Adipose tissue (tissue), 3 donors: Measurements from ENCODE around the gene AGBL3. TPM values are rescaled to one million over a fixed set of nuclear protein-coding genes. Genes with fewer than 3 reads are reported as not detected.
A peak's percentile ranks its signal among the peaks of the same experiment; 100 is the strongest.

Experiments
- H3K27ac ChIP-seq: one replicate; pipeline ENCODE4 v1.5.1; 2013; ENCODE audit warnings: low read depth, low read length
- WGBS, 3 donors: extraction: QIAGEN DNeasy Blood & Tissue Kit; methylation state at CpG; one replicate each; pipeline ENCODE4 v1.1.7; 2013; 5-methylcytosine and 5-hydroxymethylcytosine counted together
- polyA plus RNA-seq, 3 donors: library from polyadenylated mRNA; stranded (reverse); fragments of 200-250 nt; gene quantifications; one replicate each; pipeline ENCODE4 v1.2.3, GENCODE V29; 2013
- donor health status: healthy with polysubstance abuse.
- donor health status: Bipolar disorder and iron deficiency.
- donor health status: healthy.

AGBL3 gene
- 1 to 10 TPM in 2 of 3 donors, under 1 TPM in 1; 0.90 to 1.1 (median 1.1) TPM for polyA plus RNA-seq

DNA sequence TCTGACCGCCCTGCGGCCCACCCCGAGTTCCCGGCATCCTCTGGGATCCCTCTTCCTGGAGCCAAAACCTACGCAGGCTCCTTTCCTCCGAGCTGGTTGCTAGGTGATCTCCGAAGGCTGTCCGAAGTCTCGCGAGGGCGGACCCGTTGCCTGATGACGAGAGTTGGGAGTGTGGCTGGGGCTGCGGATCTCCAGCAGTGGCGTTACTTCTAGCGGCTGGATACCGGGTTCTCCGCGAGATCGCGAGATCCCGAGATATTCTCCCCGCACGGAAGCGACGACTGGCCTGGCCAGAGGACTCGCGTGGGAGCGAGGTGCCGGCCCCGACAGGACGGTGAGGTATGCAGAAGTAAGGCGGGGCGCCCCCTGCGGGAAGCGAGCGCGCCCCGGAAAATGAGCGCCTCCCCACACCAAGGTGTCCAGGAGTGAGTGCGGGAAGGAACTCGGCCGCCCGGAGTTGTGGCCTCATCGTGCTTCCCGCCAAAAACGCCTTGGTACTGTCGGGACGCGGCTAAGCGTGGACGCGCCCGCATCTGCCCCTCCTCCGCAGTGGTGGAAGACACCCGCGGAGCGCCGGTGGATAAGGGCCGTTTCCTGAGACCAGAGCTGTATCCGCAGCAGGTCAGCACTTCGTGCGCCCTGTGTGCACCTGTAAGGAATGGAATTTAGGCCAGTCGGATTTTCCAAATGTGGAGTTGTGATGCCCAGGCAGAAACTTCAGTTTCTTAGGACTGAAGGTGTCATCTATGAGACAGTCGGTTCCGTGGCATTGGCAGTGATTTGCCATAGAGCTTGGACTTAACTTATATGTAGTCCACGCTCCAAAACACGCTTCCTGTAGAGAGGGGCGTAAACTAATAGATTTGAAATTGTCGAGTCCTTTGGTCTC, at the start of gene AGBL3:
Gene AGBL3, plus strand, starts transcription at position 146 of the 889 bp plus-strand sequence. CDS start 1,426 bp downstream, outside the sequence.
- peak within 1 kb of the TSS; percentile 0 for H3K27ac ChIP-seq
- WGBS, 3 donors: 0 to 1% (median 0%) methylated on average over 68 to 70 of the region's 70 CpGs

DNA sequence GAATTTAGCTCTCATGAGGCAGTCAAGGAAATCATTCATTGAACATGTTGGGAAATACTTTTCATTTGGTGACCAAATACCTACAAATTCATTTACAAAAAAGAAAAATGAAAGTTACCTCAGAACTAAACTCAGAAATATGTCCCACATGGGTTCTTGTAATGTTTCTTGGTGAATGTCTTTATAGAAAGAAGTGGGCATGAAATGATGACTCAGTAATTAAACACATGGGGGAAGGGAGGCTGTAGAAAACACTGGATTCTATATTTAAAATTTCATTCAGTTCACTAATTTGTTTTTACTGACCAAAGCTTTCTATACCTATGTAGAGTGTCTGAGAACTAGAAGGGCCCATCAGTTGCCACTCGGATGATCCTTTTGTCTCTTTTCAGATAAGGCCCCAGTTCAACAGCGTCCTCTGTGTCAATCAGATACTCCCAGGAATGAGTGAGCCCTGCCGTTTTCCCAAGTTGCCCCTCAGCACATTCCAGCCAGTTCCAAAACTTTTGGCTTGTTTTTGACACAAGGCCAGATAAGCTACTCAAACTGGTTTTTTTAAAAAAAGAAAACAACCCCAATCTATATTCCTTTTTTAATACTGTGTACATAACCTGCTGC, 49.3 kb upstream of the AGBL3 start:
- no peak overlapping the region for H3K27ac ChIP-seq
- WGBS, 3 donors: 56 to 80% (median 80%) methylated on average over 3 of the region's 3 CpGs

DNA sequence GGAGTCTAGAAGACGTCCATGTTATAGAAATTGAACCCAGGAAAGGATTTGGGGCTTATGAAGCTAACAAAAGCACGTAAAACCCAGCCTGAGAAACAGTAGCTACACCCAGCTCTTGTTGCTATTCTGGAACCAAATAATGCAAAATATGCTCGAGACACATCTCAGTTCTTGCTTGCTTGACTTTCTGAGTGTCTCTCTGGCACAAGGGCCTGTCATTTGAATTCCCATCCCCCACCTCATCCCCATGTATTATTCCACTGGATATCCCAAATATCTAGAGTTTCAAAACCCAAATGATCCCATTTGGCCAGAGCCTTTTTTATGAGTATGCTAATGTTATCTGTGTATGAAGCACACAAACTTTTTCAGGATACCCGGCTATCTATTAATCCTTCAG, 48.2 kb upstream of the AGBL3 start:
- 83 to 87% (median 84%) methylated on average over 4 of the region's 4 CpGs for WGBS, 3 donors
- H3K27ac ChIP-seq: no peak overlapping the region

DNA sequence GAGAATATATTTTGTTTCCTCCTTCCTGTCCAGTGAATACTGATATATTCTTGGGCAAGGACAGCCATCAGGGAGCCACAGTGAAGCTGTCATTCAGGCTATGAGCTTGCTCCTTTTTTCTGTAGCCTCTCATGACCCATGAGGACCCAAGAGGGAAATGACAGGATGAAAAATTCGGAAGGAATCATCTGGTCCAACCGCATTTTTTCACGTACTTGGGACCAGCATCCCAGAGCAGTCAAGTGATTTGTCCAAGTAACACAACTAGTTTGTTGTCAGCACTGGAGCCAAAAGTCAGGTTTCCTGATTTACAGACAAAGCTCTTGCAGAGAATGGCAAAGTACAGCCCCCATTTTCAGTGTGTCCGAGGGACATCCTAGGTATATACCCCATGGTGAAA, 47.2 kb upstream of the AGBL3 start:
- H3K27ac ChIP-seq: no peak overlapping the region
- WGBS, 3 donors: 62 to 79% (median 73%) methylated on average over 4 of the region's 4 CpGs

DNA sequence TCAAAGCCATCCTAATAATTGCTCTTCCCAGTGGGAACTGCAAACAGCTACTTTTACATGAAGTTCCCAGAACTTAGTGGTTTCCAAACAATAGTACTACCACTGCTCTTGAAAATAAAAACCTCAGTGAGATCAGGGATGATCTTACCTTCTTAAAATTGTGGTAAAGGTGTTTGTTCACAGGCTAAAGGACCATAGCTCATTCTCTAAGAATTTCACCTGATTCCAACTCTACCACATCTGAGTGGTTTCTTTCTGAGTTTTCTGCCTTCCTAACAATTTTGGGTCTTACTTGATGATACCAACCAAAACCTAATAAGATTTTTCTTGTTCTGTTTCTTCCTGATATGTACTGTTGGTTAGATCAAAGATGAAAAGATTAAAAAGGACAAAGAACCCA, 45.6 kb upstream of the AGBL3 start:
- no peak overlapping the region for H3K27ac ChIP-seq

DNA sequence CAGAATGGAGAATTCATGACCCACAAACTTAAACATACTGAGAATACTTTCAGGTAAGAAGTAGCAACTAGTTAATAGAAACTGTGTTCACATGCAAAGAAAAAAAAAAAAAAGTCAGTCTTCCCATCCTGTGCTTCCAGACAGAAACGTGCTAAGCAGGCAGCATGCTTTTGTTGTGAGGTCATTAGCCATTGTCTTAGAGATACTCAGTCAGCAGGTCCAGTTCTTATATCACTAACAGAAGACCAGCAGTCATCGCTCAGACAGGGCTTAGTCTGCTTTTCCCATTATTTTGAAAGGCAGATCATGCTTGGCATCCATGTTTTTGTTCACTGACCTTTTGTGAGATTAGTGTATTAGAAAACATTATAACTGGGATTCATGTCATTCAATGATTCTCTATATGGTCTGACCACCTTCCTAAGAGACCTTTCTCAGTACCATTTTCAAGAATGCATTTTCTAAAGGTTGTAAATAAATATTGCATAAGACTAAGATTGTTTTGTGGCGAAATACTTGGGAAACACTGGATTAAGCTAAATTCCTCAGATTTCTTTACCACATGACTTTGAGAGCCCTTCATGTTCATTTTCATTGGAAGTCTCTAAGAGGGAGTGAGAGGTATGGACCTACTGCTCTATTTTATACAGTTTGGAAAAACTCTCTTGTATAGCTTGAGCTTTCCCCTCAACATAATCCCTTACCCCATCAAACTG, 45.0 kb upstream of the AGBL3 start:
- WGBS, 3 donors: 67 to 72% (median 68%) methylated on average over 3 of the region's 3 CpGs
- H3K27ac ChIP-seq: no peak overlapping the region

DNA sequence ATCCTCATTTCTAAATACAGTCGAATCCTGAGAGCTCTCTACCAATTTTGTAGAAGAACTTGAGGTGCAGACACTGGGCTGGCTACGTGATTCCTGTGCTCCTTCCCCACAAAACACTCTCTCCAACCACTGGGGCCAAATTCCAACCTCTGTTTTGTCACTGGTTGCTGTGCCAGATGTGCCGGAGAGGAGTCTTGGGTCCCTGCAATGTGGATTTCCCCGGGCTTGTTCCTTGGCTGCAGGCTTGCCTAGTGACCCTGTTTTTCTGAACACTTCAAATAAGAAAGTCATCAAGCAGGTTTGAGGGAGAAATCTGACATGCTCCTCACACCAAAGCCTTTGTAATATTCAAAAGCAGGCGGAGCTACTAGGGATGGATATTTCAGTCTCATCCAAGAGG, 44.4 kb upstream of the AGBL3 start:
- whole genome bisulfite sequencing, 3 donors: 54 to 82% (median 81%) methylated on average over 5 of the region's 5 CpGs

DNA sequence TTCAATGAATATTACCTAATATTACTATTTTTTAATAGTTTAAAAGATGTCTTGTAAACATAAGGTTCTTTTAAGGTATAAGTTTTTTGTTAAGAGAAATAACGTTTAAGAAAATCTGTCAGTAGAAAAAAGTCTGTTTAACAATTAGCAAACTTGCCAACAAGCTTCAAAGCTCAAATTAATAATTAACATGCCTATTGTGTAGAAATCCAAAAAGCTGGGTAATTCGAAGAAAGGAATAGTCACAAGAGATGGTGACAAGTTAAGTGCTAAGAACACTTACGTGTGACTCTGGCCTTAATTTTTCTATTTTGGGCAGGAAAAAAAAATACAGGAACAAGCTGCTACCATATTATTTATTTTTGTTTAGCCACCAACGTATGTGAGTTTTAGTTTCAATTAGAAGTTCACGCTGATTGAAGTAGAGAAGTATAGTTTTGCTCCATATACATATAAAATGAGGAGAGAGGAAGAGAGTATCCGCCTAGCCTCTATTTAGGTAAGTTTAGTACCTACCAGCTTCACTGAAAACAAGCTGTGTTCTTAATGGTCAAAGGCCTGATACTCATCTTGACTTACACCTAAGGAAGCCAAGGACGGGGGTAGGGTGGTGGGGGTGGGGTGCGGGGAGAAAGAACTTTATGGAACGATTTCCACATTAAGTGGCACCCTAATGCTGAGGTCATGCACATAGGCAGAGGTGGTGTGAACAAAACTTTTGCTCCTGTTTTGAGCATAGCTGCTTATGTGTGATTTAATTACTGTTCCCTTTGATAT, 43.4 kb upstream of the AGBL3 start:
- WGBS, 3 donors: 33 to 71% (median 70%) methylated on average over 9 of the region's 9 CpGs
- no peak overlapping the region for H3K27ac ChIP-seq

More for the DNA sequence above, 44.4 kb upstream of the AGBL3 start:
- no peak overlapping the region for H3K27ac ChIP-seq

DNA sequence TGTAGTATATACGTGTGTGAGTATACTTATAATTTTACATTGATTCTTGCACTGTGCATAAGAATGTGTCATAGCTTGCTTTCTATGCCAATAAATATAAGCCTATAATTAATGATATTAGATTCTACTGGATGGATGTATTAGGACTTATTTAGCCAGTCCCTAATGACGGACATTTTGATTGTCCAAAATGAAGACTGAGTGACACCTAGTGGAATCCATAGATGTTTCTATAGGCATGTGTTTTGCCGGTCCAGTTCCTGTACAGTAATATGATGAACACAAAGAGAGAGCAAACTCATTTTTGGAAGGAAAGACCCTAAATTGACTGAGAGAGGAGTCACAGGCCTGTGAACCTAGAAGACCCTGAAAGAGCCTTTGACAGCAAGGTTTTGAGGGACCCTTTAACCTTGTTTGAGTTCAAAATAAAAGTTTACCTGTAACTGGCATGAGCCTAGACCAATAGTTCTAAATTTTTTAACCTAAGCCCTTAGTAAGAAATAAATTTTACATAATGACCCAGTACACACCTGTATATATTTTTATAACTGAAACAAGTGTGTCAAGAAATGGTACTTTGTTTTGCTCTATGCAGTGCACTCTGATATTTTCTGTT, 42.4 kb upstream of the AGBL3 start:
- no peak overlapping the region for H3K27ac ChIP-seq
- 45 to 51% (median 48%) methylated on average over 3 of the region's 3 CpGs for WGBS, 3 donors

DNA sequence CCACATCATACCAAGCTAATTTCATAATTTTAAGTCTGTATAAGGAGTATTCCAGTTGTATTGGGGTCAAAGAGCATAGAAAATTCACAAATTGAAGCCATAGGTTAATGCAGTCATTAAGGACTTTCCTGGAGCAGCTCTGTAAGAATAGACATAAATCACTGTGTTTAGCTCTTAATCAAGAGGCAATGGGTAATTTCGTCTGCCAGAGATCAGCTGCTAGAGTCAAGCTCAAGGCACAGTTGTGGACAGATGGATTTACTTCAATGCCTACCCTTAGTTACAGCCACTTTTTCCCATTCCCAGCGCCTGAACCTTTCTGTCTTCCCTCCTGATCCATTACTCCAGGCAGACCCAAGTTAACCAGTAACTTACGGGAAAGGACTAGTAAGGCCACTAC, 40.6 kb upstream of the AGBL3 start:
- no peak overlapping the region for H3K27ac ChIP-seq
- 74 to 86% (median 74%) methylated on average over 3 of the region's 3 CpGs for WGBS, 3 donors

DNA sequence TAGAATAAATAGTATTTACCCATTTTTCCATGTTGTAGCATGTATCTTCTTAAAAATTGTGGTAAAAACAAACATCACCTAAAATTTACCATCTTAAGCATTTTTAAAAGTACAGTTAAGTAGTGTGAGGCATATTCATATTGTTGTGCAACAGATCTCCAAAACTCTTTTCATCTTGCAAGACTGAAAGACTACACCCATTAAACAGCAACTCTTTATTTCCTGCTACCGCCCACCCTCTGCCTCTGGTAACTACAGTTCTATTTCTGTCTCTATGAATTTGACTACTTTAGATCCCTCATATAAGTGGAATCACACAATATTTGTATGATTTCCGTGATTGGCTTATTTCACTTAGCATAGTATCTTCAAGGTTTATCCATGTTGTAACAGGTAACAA, 40.0 kb upstream of the AGBL3 start:
- H3K27ac ChIP-seq: no peak overlapping the region
- WGBS, 3 donors: 72 to 90% (median 77%) methylated on average over 2 of the region's 2 CpGs

DNA sequence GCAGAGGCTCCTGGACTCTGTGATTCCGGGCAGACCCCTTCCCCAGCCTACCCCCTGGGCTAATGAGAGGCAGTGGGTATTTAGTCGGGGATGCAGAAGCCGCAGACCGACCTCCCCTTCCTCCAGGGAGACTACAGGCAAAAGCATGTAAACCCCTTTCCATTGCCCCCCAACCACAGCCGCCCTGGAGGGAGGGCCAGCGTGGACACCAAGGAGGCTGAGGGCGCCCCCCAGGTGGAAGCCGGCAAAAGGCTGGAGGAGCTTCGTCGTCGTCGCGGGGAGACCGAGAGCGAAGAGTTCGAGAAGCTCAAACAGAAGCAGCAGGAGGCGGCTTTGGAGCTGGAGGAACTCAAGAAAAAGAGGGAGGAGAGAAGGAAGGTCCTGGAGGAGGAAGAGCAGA, 39.0 kb upstream of the AGBL3 start:
- no peak overlapping the region for H3K27ac ChIP-seq
- 92 to 95% (median 95%) methylated on average over 17 of the region's 17 CpGs for WGBS, 3 donors

DNA sequence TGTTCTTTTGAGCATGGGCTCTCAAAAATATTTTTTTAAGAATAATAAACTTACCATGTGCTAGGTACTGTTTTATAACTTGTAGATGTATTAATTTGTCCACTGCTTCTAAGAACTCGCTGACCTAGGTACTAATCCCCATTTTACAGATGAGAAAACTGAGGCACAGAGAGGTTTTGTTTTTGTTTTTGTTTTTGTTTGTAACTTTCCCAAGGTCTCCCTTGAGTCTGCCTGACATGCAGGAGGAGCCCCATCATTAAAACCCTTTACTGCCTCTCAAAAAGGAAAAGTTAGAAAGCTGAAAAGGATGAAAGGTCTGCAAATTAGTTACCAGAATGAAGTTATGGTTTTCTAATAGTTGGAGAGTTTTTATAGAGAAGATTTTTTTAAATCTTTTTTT, 38.5 kb upstream of the AGBL3 start:
- no peak overlapping the region for H3K27ac ChIP-seq

DNA sequence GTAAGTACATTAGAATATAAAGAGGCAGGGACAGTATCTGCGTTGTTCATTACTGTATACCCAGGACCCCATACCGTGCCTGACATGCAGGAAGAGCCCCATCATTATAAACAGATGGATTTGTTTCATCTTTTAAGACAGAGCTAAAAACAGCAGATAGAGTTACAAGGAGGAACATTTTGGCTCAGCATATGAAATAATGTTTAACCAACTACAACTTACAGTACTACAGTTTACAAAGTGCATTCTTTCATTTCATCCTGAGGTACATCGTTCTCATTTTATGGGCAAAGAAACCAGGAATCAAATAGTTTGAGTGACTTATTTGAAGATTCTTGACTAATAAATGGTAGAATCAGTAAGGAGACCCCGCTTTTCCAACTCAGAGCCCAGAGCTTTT, 38.1 kb upstream of the AGBL3 start:
- H3K27ac ChIP-seq: no peak overlapping the region
- WGBS, 3 donors: 85 to 91% (median 89%) methylated on average over 4 of the region's 4 CpGs

More for the DNA sequence above, 38.5 kb upstream of the AGBL3 start:
- WGBS, 3 donors: 97 to 100% (median 97%) methylated on average over 1 of the region's 1 CpG

DNA sequence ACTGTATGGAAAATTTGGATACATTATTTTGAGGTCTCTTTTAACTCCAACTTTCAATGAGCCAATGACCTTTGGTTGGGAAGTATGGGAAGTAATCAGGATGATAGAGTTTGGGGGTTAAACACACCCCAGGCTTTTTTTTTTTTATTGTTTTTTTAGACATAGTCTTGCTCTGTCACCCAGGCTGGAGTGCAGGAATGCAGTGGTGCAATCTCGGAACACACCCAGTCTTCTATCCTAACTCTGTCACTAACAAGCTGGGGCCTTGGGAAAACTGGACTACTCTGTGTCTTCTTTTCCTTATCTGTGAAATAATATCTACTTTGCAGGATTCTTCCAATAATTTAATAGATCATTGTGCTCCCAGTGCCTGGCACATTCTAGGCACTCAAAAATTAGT, 37.6 kb upstream of the AGBL3 start:
- H3K27ac ChIP-seq: no peak overlapping the region
- WGBS, 3 donors: 64 to 82% (median 68%) methylated on average over 1 of the region's 1 CpG

DNA sequence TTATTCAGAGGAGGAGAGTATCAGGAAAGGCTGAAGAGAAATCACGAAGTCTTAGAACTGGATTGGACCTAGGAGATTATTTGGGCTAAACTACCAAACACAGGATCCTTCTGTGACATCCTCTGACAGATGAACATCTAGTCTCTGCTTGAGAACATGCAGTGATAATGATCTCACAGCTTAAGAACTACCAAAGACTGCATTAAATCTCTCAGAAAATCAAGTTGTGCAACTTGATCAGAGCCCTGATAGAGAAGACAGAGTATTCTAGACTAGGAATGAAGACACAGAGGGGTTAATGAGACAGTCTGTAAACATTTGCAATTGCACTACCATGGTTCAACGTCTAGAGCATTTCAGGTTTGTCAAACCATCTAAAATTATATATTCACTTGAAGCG, 37.1 kb upstream of the AGBL3 start:
- WGBS, 3 donors: 69 to 80% (median 75%) methylated on average over 3 of the region's 3 CpGs
- H3K27ac ChIP-seq: no peak overlapping the region

DNA sequence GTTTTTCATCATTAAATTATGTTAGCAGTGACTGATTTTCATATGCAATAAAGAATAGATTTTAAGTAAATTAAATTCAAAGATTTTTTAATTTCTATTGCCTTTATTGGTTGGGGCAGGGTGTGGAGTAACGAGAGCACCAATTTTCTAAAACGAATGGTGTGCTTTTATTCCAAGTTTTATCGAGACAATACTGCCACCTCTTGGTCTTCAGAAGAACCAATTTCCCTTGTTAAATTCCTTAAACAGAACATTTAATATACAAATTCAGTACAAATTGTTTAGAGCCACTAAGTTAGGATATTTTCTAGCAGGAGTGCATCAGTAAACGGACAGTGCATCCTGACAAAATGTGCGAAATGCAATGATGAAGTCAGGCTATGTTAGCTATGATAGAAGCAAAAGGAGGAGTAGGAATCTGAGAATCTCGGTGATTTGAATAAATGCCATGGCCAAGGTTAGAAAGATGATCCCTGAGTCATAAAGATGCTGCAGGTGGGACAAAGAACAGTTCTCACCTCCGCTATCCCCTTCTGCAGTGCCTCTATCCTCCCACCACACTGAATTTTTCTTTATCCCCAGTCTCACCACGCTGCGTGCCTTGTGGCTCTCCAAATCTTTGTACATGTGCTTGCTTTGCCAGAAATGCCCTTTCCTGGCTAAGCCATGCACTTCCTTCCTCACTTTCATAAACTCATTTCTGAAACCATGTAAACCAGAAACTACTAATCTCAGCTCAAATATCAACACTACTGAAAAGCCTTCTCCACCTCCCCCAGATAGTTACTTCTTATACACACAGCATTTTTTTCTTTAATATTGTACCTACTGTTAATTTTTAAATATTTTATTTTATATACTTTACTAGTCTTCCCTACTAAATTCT, 31.9 kb upstream of the AGBL3 start:
- no peak overlapping the region for H3K27ac ChIP-seq
- WGBS, 3 donors: 47 to 49% (median 47%) methylated on average over 9 of the region's 9 CpGs
